ENCODE data around the gene KRTAP19-1. TPM values are rescaled to one million over a fixed set of nuclear protein-coding genes. Genes with fewer than 3 reads are reported as not detected.

The KRTAP19-1 gene
- total RNA-seq, 1 experiment from 2014 or later = not detected

- no TSS peak for BruUV-seq (replicated peaks)
- Histone ChIP-seq H3K9me2 (ENCODE audit: insufficient read depth) (no peaks in the 10 kb centered on the region), H4K20me1 (ENCODE audit: insufficient read depth) (no peaks in the 10 kb centered on the region), H2AFZ (ENCODE audit: low read depth, low read length, poor library complexity, severe bottlenecking) (no peak overlapping the region), H3K9ac (ENCODE audit: low read length) (no peak overlapping the region), H3K4me2 (ENCODE audit: low read length) (no peak overlapping the region), H3K27ac (ENCODE audit: low read depth, low read length) (no peak overlapping the region), H3K4me1 (ENCODE audit: control insufficient read depth in 1 of 2, insufficient read depth in 2 of 2, low read length in 2 of 2) (no peaks in the 10 kb centered on the region), H3K36me3 (ENCODE audit: control insufficient read depth in 1 of 2, insufficient read depth in 2 of 2, low read length in 2 of 2) (no peaks in the 10 kb centered on the region), H3K27me3 (ENCODE audit: insufficient read depth, low read length) (no peaks in the 10 kb centered on the region), H3K9me3 (ENCODE audit: control insufficient read depth in 1 of 2, insufficient read depth in 1 of 2, low read depth in 1 of 2, low read length in 2 of 2) (peaks cover 0 to 13% of the 10 kb centered on the region in 2 experiments; a peak in 2 of 4 replicates), H3K79me2 (ENCODE audit: insufficient read depth, low read length) (no peaks in the 10 kb centered on the region), H3K4me3 (replicated peaks in 1 of 2; ENCODE audit: low read depth in 1 of 2, low read length in 2 of 2) (no peak overlapping the region)
- ChIA-PET CTCF (no interaction called here), RAD21 (ENCODE audit: low non-redundant PET in 1 of 2, low total read pairs in 2 of 2, uncharacterized antibody in 2 of 2, unreplicated experiment in 2 of 2) (no interaction called here), POLR2A (no interaction called here)
- intact Hi-C loops (cut with micrococcal nuclease) = no loop called here
- ATAC-seq = no peak
- no peak for DNase-seq (ENCODE audit: low read depth, low spot score)
- TF ChIP-seq POLR2AphosphoS5 (IDR thresholded peaks at IDR 0.05; ENCODE audit: low read depth, low read length) = no peak
- no peak for TF ChIP-seq ELF1 (IDR thresholded peaks at IDR 0.05; ENCODE audit: borderline replicate concordance, low read depth)
- TF ChIP-seq EGR1 (IDR thresholded peaks at IDR 0.05; ENCODE audit: low read depth) = no peak
- TF ChIP-seq ZFX (IDR thresholded peaks at IDR 0.05) = no peak
- TF ChIP-seq, protein P1, sequence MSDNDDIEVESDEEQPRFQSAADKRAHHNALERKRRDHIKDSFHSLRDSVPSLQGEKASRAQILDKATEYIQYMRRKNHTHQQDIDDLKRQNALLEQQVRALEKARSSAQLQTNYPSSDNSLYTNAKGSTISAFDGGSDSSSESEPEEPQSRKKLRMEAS (IDR thresholded peaks at IDR 0.05) = no peak
- TF ChIP-seq CEBPB (IDR thresholded peaks at IDR 0.05; ENCODE audit: low read depth) = no peak
- TF ChIP-seq, protein P2, sequence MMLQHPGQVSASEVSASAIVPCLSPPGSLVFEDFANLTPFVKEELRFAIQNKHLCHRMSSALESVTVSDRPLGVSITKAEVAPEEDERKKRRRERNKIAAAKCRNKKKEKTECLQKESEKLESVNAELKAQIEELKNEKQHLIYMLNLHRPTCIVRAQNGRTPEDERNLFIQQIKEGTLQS (IDR thresholded peaks at IDR 0.05) = no peak
- no peak for TF ChIP-seq JUND (IDR thresholded peaks at IDR 0.05)
- TF ChIP-seq EZH2 (IDR thresholded peaks at IDR 0.05) = no peak
- TF ChIP-seq ZNF274 (IDR thresholded peaks at IDR 0.05; ENCODE audit: low read depth, low read length) = no peak
- no peak for TF ChIP-seq RAD21 (IDR thresholded peaks at IDR 0.05; ENCODE audit: low read depth)
- no peak for TF ChIP-seq SIN3A (IDR thresholded peaks at IDR 0.05; ENCODE audit: low read depth)
- TF ChIP-seq POLR2A (IDR thresholded peaks at IDR 0.05; ENCODE audit: borderline replicate concordance, extremely low read depth, insufficient read depth, insufficient read length) = no peak
- TF ChIP-seq CBX3 (IDR thresholded peaks at IDR 0.05; ENCODE audit: low read depth) = no peak
- no peak for TF ChIP-seq TCF7L2 (IDR thresholded peaks at IDR 0.05; ENCODE audit: borderline replicate concordance, extremely low read depth, insufficient read depth, insufficient read length)
Observed at GRCh38 chr21:30479259-30479658, 908 bp downstream of the KRTAP19-1 start.

Measured in HCT116 (cell line).